Urothelium cell line (cell line): ENCODE measurements around the gene ACKR2.

ENCODE experiments used
- DNase-seq: peaks from one replicate; pipeline ENCODE4 v3.0.0; 2011; ENCODE audit warnings: low spot score, mixed read lengths
- FAIRE-seq: peaks from 2 replicates; lab custom pipeline; 2011; peaks lifted over from hg19 to GRCh38; lab: Jason Lieb, UNC

ACKR2 gene

GRCh38 chr3:42829083-42829627, 19.9 kb downstream of the ACKR2 start:
- FAIRE-seq = no peak
- DNase-seq = peak; percentile 53

GRCh38 chr3:42829628-42830436, 20.6 kb downstream of the ACKR2 start:
- FAIRE-seq (no peak), DNase-seq (no peak)

DNA sequence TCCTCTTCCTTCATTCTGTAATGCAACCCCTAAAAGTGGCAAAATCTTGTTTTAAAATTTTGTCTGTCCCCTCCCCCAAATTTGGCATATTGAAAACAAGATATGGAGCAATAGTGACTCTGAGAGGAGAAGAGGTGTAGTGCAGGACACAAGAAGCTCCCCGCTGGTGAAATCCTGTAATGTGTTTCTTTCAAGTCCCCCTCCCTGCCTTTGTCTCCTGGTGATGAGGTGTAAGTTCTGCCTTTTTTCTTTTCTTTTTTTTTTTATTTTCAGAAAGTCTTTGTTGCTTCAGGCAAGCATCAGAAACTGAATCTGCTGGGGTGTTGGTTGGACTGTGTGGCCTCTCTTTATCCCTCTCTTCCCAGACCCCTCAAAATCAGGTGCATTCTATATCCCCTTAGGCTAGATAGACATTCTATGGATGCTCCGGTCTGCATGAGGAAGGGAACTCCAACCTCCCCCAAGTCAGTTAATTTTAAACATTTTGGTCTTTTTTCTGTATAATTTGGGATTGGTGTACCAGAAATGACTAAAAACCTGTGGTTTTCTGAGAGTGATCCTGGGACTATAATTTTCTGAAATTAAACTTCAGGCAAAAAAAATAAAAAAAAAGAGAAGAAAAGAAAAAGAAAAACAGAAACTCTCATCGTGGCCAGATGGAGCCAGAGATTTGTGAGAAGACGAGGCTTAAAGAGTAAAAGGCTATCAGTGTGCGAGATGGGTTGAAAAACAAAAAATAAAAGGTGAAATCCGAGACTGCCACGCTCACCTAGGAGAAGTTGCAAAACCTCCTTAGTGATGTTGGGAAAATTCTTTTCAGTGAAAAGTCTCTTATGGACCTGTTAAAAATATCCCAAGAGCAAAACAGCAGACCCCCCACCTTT, 21.4 kb downstream of the ACKR2 start:
- no peak for DNase-seq
- no peak for FAIRE-seq

DNA sequence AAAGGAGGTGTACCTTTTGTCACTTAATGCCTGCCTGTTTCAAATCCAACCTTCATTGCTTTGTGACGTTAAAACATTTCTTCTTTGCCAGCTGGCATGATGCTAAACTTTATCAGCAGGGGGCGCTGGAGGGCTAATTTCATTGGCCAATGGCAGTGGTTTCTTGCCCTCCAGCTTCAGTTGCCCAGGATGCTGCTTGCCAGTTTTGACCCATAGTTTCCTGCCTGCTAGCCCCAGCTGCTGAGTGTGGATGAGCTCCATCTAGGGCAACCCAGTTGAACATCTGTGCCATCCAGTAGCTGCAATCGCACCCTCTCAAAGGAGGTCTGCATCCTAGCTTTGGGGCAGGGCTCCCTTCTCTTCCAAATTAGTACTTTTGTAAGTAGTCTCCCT, 22.1 kb downstream of the ACKR2 start:
- FAIRE-seq (no peak), DNase-seq (peak; percentile 65)

DNA sequence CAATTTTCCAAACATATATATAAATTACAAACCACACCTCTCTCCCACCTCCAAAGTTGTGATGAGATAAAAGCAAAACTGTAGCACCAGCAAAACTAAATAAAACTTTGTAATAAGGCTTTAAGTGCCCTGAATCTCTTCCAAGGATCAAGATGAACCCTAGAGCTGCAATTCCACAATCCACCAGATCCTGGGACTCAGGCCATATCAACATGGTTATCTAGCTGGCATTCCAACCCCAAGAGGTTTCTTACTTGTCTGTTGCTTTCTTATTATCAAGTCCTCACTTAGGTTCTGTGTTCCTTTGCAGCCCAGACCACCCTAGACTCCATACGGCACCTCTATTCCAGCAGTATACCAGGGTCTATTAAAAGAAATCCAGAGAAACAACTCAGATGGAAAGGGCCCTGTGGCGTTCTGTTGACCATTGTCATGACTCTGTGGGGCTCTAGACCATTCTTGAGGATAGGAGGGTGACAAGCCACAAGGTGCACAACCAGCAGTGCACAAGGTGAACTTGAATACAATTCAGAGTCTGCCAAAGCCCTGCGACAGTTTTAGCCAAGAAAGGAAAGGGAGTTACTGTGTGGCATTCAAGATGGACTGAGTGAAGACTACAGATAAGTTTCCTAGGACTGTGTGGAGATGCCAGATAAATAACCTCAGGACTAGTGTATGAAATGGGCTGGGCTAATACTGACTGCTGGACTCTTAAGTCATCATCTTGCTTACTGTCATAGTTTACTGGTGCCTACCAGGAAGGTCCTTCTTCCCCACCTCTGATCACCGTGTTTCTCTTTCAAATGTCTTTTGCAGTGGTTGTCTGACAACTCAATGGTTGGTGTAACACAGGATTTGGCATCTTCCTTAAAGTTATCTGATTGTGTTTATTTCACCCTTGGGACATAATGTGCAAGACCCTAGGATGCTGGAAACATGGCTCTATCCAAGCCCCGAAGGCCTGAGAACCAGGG, 27.2 kb downstream of the ACKR2 start:
- DNase-seq (no peak), FAIRE-seq (no peak)

GRCh38 chr3:42838571-42838970, 29.3 kb downstream of the ACKR2 start:
- FAIRE-seq (no peak), DNase-seq (no peak)

DNA sequence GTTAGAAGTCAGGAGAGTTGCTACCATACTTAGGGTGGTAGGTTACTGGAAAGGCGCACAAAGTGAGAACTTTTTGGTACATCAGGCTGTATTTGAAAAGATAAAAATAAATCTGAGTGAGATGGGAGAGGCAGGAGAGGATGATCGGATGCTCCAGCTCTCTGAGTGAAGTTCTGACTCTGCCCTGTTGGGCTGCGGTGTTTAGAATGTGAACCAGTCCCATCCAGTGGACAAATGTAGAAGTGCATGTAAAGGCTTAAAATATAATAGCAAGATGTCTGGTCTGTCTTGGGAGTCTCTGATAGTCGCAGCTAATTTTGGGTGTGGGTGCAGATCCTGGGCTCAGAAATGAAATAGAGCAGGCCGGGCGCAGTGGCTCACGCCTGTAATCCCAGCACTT, 30.4 kb downstream of the ACKR2 start:
- no peak for FAIRE-seq

DNA sequence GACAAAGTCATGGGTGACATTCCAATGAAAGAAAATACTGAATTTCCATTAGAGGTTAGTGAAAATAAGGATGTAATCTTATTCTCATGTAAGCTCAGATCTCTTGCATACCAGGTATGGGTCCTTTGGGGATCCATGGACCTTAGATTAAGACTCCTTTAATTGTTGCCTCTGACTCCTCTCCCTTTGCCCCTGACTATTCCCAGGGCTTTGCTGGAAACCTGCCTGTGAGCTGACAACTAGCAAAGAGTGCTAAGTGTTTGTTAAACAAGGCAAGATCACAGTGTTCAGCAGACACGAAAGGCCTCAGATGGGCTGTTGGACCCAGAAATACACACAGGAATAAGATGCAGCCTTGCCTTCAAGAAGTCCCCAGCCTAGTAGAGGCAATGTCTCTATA, 32.1 kb downstream of the ACKR2 start:
- no peak for DNase-seq
- no peak for FAIRE-seq

More for the DNA sequence above, 30.4 kb downstream of the ACKR2 start:
- peak; percentile 84 for DNase-seq

DNA sequence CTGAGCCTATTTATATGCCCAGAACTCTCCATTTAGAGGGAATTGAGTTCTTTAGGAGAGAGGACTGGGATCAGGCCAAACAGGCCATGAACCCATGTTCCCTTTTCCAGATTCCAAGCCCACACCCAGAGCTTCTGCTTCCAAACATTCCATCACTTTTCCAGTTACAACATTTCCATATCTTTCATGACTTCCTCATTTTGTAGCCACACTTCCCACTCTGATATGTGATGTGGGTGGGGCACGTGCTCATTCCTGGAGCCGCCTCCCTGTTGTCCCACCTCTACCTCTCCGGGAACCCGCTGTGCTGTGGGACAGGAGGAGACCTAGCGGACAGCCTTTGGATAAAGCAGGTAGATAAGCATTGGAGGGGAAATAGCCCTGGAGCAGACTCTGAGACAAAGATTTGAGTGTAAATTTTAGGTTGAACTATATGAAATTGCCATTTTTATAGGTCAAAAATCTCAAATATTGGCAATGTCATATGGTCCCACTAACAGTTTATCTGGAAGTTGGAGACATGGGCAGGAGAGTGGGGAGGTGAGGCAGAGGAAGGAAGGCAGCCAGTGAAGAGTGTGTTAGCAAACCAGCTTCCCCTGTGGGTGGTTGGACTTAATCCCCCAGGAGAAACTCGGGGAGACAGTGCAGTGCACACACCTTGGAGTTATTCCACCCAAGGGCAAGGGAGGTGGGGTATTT, 34.6 kb downstream of the ACKR2 start:
- no peak for FAIRE-seq
- DNase-seq = no peak

- DNase-seq = no peak
- no peak for FAIRE-seq
Observed at GRCh38 chr3:42844412-42844713, 35.1 kb downstream of the ACKR2 start.

- DNase-seq (no peak), FAIRE-seq (no peak)
Observed at GRCh38 chr3:42844815-42845214, 35.6 kb downstream of the ACKR2 start.

- FAIRE-seq = no peak
- no peak for DNase-seq
Observed at GRCh38 chr3:42846685-42847522, 37.7 kb downstream of the ACKR2 start.

- FAIRE-seq (no peak), DNase-seq (no peak)
Observed at GRCh38 chr3:42847731-42848130, 38.5 kb downstream of the ACKR2 start.

DNA sequence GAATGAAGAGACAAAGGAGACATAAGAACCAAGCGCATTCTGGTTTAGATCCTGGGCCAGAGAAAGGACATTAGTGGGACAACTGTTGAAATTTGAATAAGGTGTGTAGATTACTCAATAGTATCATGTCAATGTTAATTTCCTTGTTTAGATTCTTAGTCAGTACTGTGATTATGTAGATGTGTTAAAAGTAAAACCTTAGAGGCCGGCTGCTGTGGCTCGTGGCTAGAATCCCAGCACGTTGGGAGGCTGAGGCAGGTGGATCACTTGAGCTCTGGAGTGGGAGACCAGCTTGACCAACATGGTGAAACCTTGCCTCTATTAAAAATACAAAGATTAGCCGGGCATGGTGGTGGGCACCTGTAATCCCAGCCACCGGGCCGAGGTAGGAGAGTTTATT, 39.8 kb downstream of the ACKR2 start:
- FAIRE-seq (no peak), DNase-seq (no peak)

DNA sequence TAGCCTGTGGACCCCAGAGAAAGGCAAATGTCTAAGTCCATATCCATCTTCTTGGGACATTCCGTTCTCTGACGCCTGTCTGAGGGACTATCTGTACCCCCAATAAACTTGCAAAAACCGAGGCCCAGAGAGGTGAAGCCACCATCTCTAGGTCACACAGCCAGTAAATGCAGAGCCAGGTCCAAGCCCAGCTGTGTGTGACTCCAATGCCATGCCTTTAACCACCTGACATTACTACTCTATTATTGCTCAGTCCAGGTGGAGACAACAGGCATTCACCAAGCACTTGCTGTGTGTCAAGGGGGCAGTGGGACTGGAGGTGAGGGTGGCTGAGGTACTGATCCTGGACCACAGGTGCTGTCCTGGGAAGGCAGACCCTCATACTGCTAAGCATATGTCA, 41.0 kb downstream of the ACKR2 start:
- DNase-seq (no peak), FAIRE-seq (no peak)

GRCh38 chr3:42851228-42851834, 42.1 kb downstream of the ACKR2 start:
- FAIRE-seq (no peak), DNase-seq (no peak)

DNA sequence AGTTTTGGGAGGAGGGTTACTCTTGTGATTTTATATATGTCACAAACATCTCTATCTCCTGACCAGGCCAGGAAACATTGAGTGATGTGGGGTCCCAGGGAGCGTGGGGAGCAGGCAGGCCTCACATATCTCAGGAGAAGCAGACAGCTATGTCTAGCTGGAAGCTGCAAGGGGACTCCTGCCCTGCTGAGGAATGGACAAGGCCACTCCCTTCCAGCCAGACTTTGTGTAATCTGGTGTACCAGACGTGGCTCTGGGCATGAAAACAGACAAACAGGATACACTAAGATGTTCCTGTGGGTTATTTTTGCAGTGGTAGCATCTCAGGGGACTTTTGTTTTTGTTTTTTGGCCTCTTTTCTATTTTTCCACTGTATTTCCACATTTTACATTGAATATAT, 43.2 kb downstream of the ACKR2 start:
- no peak for FAIRE-seq
- DNase-seq = no peak

GRCh38 chr3:42853056-42853455, 43.8 kb downstream of the ACKR2 start:
- no peak for FAIRE-seq

More at GRCh38 chr3:42853056-42853455, 43.8 kb downstream of the ACKR2 start:
- no peak for DNase-seq
